ENCODE data around the gene TEAD1. TPM values are rescaled to one million over a fixed set of nuclear protein-coding genes. Genes with fewer than 3 reads are reported as not detected.

Gene TEAD1
- polyA plus RNA-seq, 1 donor (not counting 4 experiments of a cell fraction or from before 2014, with no cell fraction given): 32.7 TPM

DNA sequence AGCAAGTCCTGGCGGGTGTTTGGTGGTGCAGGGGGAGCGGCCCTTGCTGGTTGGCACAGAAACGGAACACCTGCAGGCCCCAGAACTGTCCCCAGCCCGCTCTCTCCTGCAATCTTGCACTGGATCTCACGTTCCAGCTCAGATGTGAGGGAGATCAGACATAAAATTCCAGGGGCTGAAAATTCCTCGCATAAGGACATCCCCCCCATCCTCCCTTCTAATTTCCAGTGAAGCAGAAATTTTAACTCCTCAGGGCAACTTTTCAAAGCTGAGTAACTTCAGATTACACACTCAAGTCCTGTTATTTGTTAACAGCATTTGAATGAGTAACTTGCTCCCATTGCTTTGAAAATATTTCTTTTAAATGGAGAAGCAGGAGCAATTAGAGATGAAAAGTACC is 294.6 kb downstream of the TEAD1 start:
- peaks cover 20% of the 10 kb centered on the region for H3K4me1 ChIP-seq (ENCODE audit: control insufficient read depth, extremely low read depth, insufficient read depth, low read length)
- no peaks in the 10 kb centered on the region for H3K79me2 ChIP-seq (ENCODE audit: control insufficient read depth, insufficient read depth, low read length)
- TF ChIP-seq EZH2 (IDR thresholded peaks at IDR 0.05; ENCODE audit: low read length): no peak
- H3K27me3 ChIP-seq (ENCODE audit: control insufficient read depth, extremely low read depth, insufficient read depth, low read length): no peaks in the 10 kb centered on the region
- H3K27ac ChIP-seq (ENCODE audit: control insufficient read depth, insufficient read depth, low read length): peak overlapping the region; percentile 52
- H3K9me3 ChIP-seq (ENCODE audit: control insufficient read depth, low read depth, low read length): no peaks in the 10 kb centered on the region
- no peak overlapping the region for H3K4me3 ChIP-seq (ENCODE audit: control insufficient read depth in 2 of 3, extremely low read depth in 1 of 3, insufficient read depth in 2 of 3, low read depth in 1 of 3, low read length in 3 of 3)
- no peak overlapping the region for H3K9ac ChIP-seq (ENCODE audit: control insufficient read depth, extremely low read depth, insufficient read depth, low read length)
- DNase-seq (ENCODE audit: low read depth, low spot score): peak; percentile 40
- peak; percentile 60 for FAIRE-seq
- H2AFZ ChIP-seq (ENCODE audit: control insufficient read depth, low read length): no peak overlapping the region
- peak overlapping the region; percentile 66 for H3K4me2 ChIP-seq (ENCODE audit: control insufficient read depth, extremely low read depth, insufficient read depth, low read depth, low read length)
- dilution Hi-C loops (cut with MboI; ENCODE audit: extremely low pct_ligation_motif_present, low sequenced_read_pairs): no loop called here
- peaks cover 0 to 11% of the 10 kb centered on the region in 2 experiments for H3K36me3 ChIP-seq (ENCODE audit: control insufficient read depth in 2 of 2, extremely low read depth in 1 of 2, insufficient read depth in 2 of 2, low read length in 2 of 2)
- no peaks in the 10 kb centered on the region for H3K9me1 ChIP-seq (ENCODE audit: control insufficient read depth, extremely low read depth, insufficient read depth, low read length)
- no peaks in the 10 kb centered on the region for H4K20me1 ChIP-seq (ENCODE audit: control insufficient read depth, extremely low read depth, insufficient read depth, low read length)

DNA sequence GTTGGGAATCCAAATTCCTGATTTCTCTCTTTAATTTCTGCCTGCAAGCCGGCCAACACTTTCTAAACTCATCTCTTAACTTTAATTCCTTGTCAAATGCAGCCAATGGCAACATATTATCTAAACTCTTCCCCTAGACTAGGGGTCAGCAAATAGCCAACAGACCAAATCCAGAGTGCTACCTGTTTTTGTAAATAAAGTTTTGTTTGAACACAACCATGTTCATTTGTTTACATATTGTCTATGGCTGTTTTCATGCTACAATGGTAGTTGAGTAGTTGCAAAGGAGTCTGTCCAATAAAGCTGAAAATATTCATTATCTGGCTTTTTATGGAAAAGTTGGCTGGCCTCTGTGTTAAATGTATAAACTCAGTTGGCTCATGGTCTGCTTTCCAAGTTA is 297.7 kb downstream of the TEAD1 start:
- TF ChIP-seq, protein P1, sequence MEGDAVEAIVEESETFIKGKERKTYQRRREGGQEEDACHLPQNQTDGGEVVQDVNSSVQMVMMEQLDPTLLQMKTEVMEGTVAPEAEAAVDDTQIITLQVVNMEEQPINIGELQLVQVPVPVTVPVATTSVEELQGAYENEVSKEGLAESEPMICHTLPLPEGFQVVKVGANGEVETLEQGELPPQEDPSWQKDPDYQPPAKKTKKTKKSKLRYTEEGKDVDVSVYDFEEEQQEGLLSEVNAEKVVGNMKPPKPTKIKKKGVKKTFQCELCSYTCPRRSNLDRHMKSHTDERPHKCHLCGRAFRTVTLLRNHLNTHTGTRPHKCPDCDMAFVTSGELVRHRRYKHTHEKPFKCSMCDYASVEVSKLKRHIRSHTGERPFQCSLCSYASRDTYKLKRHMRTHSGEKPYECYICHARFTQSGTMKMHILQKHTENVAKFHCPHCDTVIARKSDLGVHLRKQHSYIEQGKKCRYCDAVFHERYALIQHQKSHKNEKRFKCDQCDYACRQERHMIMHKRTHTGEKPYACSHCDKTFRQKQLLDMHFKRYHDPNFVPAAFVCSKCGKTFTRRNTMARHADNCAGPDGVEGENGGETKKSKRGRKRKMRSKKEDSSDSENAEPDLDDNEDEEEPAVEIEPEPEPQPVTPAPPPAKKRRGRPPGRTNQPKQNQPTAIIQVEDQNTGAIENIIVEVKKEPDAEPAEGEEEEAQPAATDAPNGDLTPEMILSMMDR (optimal IDR thresholded peaks at IDR 0.05 in 1 of 3, IDR thresholded peaks at IDR 0.05 in 1 of 3, conservative IDR thresholded peaks at IDR 0.05 in 1 of 3; ENCODE audit: extremely low read depth in 1 of 3, insufficient read depth in 2 of 3, low read length in 3 of 3): no peak
- TF ChIP-seq EZH2 (IDR thresholded peaks at IDR 0.05; ENCODE audit: low read length): no peak
- no peaks in the 10 kb centered on the region for H3K79me2 ChIP-seq (ENCODE audit: control insufficient read depth, insufficient read depth, low read length)
- no peak overlapping the region for H3K9ac ChIP-seq (ENCODE audit: control insufficient read depth, extremely low read depth, insufficient read depth, low read length)
- no peaks in the 10 kb centered on the region for H3K9me1 ChIP-seq (ENCODE audit: control insufficient read depth, extremely low read depth, insufficient read depth, low read length)
- H3K36me3 ChIP-seq (ENCODE audit: control insufficient read depth in 2 of 2, extremely low read depth in 1 of 2, insufficient read depth in 2 of 2, low read length in 2 of 2): peaks cover 0 to 3% of the 10 kb centered on the region in 2 experiments
- no peaks in the 10 kb centered on the region for H3K27me3 ChIP-seq (ENCODE audit: control insufficient read depth, extremely low read depth, insufficient read depth, low read length)
- dilution Hi-C loops (cut with MboI; ENCODE audit: extremely low pct_ligation_motif_present, low sequenced_read_pairs): no loop called here
- H3K4me2 ChIP-seq (ENCODE audit: control insufficient read depth, extremely low read depth, insufficient read depth, low read depth, low read length): no peak overlapping the region
- no peaks in the 10 kb centered on the region for H3K9me3 ChIP-seq (ENCODE audit: control insufficient read depth, low read depth, low read length)
- H4K20me1 ChIP-seq (ENCODE audit: control insufficient read depth, extremely low read depth, insufficient read depth, low read length): no peaks in the 10 kb centered on the region
- no peak overlapping the region for H3K4me3 ChIP-seq (ENCODE audit: control insufficient read depth in 2 of 3, extremely low read depth in 1 of 3, insufficient read depth in 2 of 3, low read depth in 1 of 3, low read length in 3 of 3)
- H3K4me1 ChIP-seq (ENCODE audit: control insufficient read depth, extremely low read depth, insufficient read depth, low read length): peaks cover 20% of the 10 kb centered on the region
- no peak overlapping the region for H2AFZ ChIP-seq (ENCODE audit: control insufficient read depth, low read length)
- DNase-seq (ENCODE audit: low read depth, low spot score) (no peak), FAIRE-seq (no peak)
- H3K27ac ChIP-seq (ENCODE audit: control insufficient read depth, insufficient read depth, low read length): no peak overlapping the region

DNA sequence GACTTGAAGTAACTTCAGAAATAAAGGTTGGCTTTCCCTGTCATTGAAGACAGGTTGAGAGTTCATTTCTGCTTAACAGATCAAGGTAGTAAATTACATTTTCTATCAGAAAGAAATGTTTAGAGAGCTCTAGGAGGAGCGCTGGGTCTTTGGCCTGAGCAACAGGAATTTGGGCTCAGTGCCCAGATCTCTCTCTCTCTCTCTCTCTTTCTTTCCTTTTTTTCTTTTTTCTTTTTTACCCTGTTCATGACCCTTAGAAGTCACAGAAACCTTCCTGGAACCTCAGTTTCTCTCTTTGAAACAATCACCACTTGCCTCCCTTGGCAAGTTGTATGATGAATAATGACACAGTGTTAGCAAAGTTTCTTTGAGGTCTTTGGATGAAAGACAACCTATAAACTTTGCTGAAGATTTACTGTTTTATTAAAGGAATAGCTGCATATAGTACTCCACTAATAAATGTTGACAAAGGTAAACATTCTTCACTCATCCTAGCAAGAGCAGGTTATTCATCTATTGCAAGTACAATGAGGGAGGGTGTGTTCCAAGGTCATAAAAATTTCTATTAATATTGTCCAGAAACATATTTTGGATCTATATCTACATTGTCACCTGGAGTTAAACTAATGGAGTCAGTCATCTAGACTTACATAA is 299.4 kb downstream of the TEAD1 start:
- Histone ChIP-seq H3K4me2 (ENCODE audit: control insufficient read depth, extremely low read depth, insufficient read depth, low read depth, low read length) (no peak overlapping the region), H3K27me3 (ENCODE audit: control insufficient read depth, extremely low read depth, insufficient read depth, low read length) (no peaks in the 10 kb centered on the region), H3K9ac (ENCODE audit: control insufficient read depth, extremely low read depth, insufficient read depth, low read length) (no peak overlapping the region), H3K9me1 (ENCODE audit: control insufficient read depth, extremely low read depth, insufficient read depth, low read length) (no peaks in the 10 kb centered on the region), H3K9me3 (ENCODE audit: control insufficient read depth, low read depth, low read length) (no peaks in the 10 kb centered on the region), H3K36me3 (ENCODE audit: control insufficient read depth in 2 of 2, extremely low read depth in 1 of 2, insufficient read depth in 2 of 2, low read length in 2 of 2) (peaks cover 0 to 2% of the 10 kb centered on the region in 2 experiments), H3K4me3 (ENCODE audit: control insufficient read depth in 2 of 3, extremely low read depth in 1 of 3, insufficient read depth in 2 of 3, low read depth in 1 of 3, low read length in 3 of 3) (no peak overlapping the region), H2AFZ (ENCODE audit: control insufficient read depth, low read length) (no peak overlapping the region), H3K79me2 (ENCODE audit: control insufficient read depth, insufficient read depth, low read length) (no peaks in the 10 kb centered on the region), H3K27ac (ENCODE audit: control insufficient read depth, insufficient read depth, low read length) (no peak overlapping the region), H4K20me1 (ENCODE audit: control insufficient read depth, extremely low read depth, insufficient read depth, low read length) (no peaks in the 10 kb centered on the region), H3K4me1 (ENCODE audit: control insufficient read depth, extremely low read depth, insufficient read depth, low read length) (peaks cover 7% of the 10 kb centered on the region)
- dilution Hi-C loops (cut with MboI; ENCODE audit: extremely low pct_ligation_motif_present, low sequenced_read_pairs): no loop called here
- FAIRE-seq: no peak
- TF ChIP-seq, protein P1 (optimal IDR thresholded peaks at IDR 0.05 in 1 of 3, IDR thresholded peaks at IDR 0.05 in 1 of 3, conservative IDR thresholded peaks at IDR 0.05 in 1 of 3; ENCODE audit: extremely low read depth in 1 of 3, insufficient read depth in 2 of 3, low read length in 3 of 3): no peak
- TF ChIP-seq EZH2 (IDR thresholded peaks at IDR 0.05; ENCODE audit: low read length): no peak
- DNase-seq (ENCODE audit: low read depth, low spot score): no peak
